Occipital lobe (tissue), 2 donors: ENCODE measurements around the gene TAL2. TPM values are rescaled to one million over a fixed set of nuclear protein-coding genes. Genes with fewer than 3 reads are reported as not detected.

Experiments
- DNase-seq: peaks from one replicate; lab custom pipeline; 2025; lab: John Stamatoyannopoulos, UW
- total RNA-seq: library from RNA; depleted of rRNA; stranded (reverse); fragments of >200 nt; gene quantifications from one replicate; pipeline ENCODE4 v1.2.3, GENCODE V29; 2014

Gene TAL2
- total RNA-seq, 1 donor from 2014 or later, result 3.0 TPM

DNA sequence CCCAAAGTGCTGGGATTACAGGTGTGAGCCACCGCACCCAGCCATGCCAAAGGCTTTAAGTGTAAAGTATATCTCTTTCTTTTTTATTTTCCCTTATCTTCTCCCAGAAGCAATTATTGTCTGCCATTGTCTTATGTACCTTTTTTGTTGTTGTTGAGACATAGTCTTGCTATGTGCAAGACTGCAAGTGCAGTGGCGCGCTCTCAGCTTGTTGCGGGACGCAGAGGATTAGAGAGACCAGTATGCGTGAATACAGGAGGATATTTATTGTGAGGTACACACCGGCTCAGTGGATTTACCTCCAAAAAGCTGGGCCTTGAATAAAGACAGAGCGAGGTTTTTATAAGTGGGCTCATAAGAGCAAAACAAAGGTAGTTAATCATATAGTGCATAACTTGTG is 43.9 kb downstream of the TAL2 start:
- DNase-seq, result no peak

DNA sequence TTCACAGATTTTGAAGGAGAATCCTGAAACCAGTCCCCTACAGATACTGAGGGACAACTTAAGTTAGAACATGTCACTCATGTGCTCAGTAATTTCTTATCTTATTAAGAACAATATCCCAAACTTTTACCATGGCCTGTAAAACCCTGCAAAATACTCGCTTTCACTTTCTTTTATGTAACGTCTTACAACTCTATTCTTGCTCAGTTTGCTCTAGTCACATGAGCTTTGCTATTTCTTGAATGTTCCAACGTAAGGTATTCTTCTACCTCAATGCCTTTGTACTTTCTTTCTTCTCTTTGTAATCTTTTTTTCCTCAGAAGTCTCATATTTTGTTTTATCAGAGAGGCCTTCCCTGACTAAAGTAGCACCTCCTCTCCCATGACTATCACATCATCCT is 46.1 kb downstream of the TAL2 start:
- DNase-seq, result no peak

DNA sequence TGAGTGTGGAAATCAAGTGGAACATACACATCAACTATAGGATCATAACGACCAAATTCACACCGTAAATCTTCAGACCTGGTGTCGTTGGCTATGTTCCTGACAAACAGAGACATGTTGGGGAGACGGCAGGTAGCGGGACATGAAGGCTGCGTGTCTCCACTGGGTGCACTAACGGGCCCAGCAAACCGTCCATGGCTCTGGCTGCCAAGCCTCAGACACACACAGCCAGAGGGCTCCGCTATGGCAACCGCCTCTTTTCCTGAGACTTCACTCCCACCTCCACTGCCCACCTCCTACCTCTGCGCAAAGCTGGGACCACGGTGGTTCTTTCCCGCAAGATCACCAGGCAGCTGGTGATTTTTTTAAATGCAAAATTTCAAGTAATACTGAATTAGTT is 48.4 kb downstream of the TAL2 start:
- no peak for DNase-seq

DNA sequence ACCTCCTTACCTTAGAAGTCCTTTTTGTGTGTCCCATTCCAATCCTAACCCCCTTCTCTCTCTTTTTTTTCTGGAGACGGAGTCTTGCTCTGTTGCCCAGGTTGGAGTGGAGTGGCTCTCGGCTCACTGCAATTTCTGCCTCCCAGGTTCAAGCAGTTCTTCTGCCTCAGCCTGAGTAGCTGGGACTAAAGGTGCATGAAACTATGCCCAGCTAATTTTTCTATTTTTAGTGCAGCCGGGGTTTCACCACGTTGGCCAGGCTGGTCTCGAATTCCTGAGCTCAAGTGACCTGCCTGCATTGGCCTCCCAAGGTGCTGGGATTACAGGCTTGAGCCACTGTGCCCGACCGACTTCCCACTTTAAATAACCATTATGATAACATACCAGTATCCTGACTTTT is 49.6 kb downstream of the TAL2 start:
- DNase-seq, result no peak

DNA sequence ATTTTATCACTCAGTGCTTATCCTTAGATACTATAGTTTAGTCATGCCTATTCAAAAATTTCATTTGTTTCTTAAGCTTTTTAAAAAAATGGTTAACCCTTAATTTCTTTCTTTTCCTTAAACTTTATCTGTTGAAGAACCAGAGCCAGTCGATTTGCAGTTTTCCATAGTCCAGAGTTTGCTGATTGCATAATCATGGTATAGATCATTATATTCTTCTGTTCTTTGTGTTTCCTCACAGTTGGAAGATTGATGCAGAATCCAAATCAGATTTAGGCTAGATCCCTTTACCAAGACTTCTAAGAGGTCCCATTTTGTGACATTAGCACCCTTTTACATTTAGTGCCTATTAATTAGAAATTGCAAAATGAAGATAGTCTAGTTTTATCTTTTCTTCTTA is 50.0 kb downstream of the TAL2 start:
- DNase-seq, result no peak

Other genes with a start within 250 kb of the TAL2 start
- 146 TPM for gene FSD1L, start 214.4 kb upstream of the TAL2 start, total RNA-seq
- 39.9 TPM for gene FKTN, start 104.3 kb upstream of the TAL2 start, total RNA-seq
- 22.1 TPM for gene TMEM38B, start 32.1 kb downstream of the TAL2 start, total RNA-seq